Measurements from ENCODE around the gene DOCK3. TPM values are rescaled to one million over a fixed set of nuclear protein-coding genes. Genes with fewer than 3 reads are reported as not detected.

DOCK3 gene
- total and polyA plus RNA-seq, 2 of the 4 experiments (the other 2 are of a cell fraction), result under 0.01 to 0.12 TPM

DNA sequence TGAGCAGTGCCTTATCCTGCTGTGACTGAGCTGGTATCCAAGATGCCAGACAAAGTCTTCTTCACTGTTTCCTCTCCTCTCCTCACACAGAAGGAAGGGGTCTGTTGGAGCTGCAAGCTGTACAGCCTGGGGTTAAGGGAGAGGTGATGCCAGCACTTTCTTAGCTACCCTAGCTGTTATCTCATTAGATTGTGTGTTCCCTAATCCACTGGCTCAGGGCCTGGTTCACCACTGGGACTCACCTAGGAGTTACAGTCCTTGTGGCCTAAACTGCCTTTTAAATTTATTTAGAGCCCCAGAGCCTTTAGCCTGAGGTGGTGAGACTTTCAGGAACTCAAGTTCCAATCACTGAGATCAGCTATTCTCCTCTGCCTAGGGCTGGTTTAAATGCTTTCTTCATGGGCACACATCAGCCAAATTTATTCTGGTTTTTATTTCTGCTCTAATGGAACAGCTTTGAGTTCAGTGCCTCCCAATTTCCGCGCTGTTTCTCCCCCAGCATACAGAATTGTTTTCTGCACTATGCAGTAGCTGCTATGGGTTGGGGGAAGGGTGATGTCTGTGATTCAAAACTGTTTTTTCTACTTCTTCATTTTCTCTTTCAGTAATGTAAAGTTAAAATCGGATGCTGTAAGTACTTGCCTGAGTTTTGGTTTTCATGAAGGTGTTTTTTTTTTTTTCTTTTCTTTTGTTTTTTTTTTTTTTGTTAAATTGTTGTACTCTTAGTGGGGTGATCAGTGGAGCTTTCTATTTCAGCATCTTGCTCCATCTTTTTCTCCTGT lies 198.8 kb downstream of the DOCK3 start:
- Histone ChIP-seq H2AFZ (replicated peaks; ENCODE audit: low read length, poor library complexity) (no peak overlapping the region), H2AK5ac (ENCODE audit: low read depth, low read length) (no peak overlapping the region), H2BK120ac (ENCODE audit: low read depth, low read length) (no peak overlapping the region), H2AK9ac (replicated peaks; ENCODE audit: low read depth, low read length, poor library complexity) (no peak overlapping the region), H3K9me1 (ENCODE audit: insufficient read depth, low read length) (no peaks in the 10 kb centered on the region), H3K4me3 (ENCODE audit: insufficient read depth, low read depth, low read length) (no peak overlapping the region), H4K20me1 (ENCODE audit: insufficient read depth, low read length) (no peaks in the 10 kb centered on the region), H4K91ac (ENCODE audit: insufficient read depth, low read depth, low read length) (no peak overlapping the region), H3K4me2 (ENCODE audit: low read depth, low read length) (no peak overlapping the region), H3K9me3 (ENCODE audit: control insufficient read depth, insufficient read depth, low read length) (peaks cover 12% of the 10 kb centered on the region; the same call in 1 of the 2 replicates), H3K23ac (ENCODE audit: low read depth, low read length) (no peak overlapping the region), H3K14ac (replicated peaks; ENCODE audit: low read depth, low read length) (no peak overlapping the region), H3K36me3 (ENCODE audit: control insufficient read depth, insufficient read depth, low read length) (no peaks in the 10 kb centered on the region), H3K79me1 (ENCODE audit: low read depth in 1 of 2, low read length in 2 of 2) (no peaks in the 10 kb centered on the region), H3K27ac (ENCODE audit: insufficient read depth, low read length) (no peak overlapping the region), H4K8ac (ENCODE audit: low read depth in 2 of 2, low read length in 2 of 2) (no peak overlapping the region), H2BK5ac (ENCODE audit: low read depth, low read length, poor library complexity, severe bottlenecking) (no peak overlapping the region), H4K5ac (ENCODE audit: low read depth, low read length) (no peak overlapping the region), H3K4ac (ENCODE audit: low read depth, low read length) (no peak overlapping the region), H3K9ac (ENCODE audit: low read depth, low read length) (no peak overlapping the region), H3K27me3 (ENCODE audit: control insufficient read depth, insufficient read depth, low read length) (no peaks in the 10 kb centered on the region), H3K56ac (ENCODE audit: extremely low read depth, insufficient read depth, low read length) (no peak overlapping the region), H2BK20ac (ENCODE audit: low read depth, low read length) (no peak overlapping the region), H3K4me1 (ENCODE audit: control insufficient read depth, insufficient read depth, low read length) (no peaks in the 10 kb centered on the region), H3K18ac (ENCODE audit: low read depth, low read length) (no peak overlapping the region), H2BK15ac (ENCODE audit: low read depth, low read length) (no peak overlapping the region)
- no CpG with 5 or more reads among the region's 3 CpGs for WGBS, 2 experiments (ENCODE audit: extremely low coverage in 2 of 2, insufficient read length in 1 of 2)
- intact Hi-C loops (cut with micrococcal nuclease) (no loop called here), dilution Hi-C loops (cut with HindIII; ENCODE audit: low sequenced_read_pairs, unreplicated experiment) (no loop called here), in situ Hi-C loops (cut with MboI; ENCODE audit: low sequenced_read_pairs) (no loop called here)
- ATAC-seq (ENCODE audit: low read depth) (no peak), DNase-seq (no peak)
- BruUV-seq (replicated peaks), result no TSS peak
- ChIA-PET CTCF (no interaction called here), POLR2A (ENCODE audit: unreplicated experiment) (no interaction called here)
- TF ChIP-seq MAFK (IDR thresholded peaks at IDR 0.05; ENCODE audit: low read depth, low read length) (no peak), CEBPB (IDR thresholded peaks at IDR 0.05; ENCODE audit: low read depth, low read length) (no peak), RAD21 (IDR thresholded peaks at IDR 0.05; ENCODE audit: low read length) (no peak), RCOR1 (IDR thresholded peaks at IDR 0.05; ENCODE audit: insufficient replicate concordance, low read length) (no peak), RFX5 (IDR thresholded peaks at IDR 0.05; ENCODE audit: low read depth, low read length) (no peak), USF2 (IDR thresholded peaks at IDR 0.05; ENCODE audit: low read depth, low read length) (no peak), CTCF (conservative IDR thresholded peaks at IDR 0.05; ENCODE audit: low read depth, low read length) (no peak), CHD1 (IDR thresholded peaks at IDR 0.05; ENCODE audit: low read depth, low read length) (no peak), POLR2A (IDR thresholded peaks at IDR 0.05; ENCODE audit: low read depth, low read length) (no peak), FOS (IDR thresholded peaks at IDR 0.05; ENCODE audit: low read depth, low read length) (no peak), NFE2L2 (IDR thresholded peaks at IDR 0.05; ENCODE audit: low read depth, low read length) (no peak), BHLHE40 (IDR thresholded peaks at IDR 0.05; ENCODE audit: low read depth, low read length) (no peak), MAZ (IDR thresholded peaks at IDR 0.05; ENCODE audit: borderline replicate concordance, low read depth, low read length) (no peak), MXI1 (IDR thresholded peaks at IDR 0.05; ENCODE audit: borderline replicate concordance, low read depth, low read length) (no peak), SMC3 (IDR thresholded peaks at IDR 0.05; ENCODE audit: low read depth, low read length) (no peak)
- TF ChIP-seq, protein P1, sequence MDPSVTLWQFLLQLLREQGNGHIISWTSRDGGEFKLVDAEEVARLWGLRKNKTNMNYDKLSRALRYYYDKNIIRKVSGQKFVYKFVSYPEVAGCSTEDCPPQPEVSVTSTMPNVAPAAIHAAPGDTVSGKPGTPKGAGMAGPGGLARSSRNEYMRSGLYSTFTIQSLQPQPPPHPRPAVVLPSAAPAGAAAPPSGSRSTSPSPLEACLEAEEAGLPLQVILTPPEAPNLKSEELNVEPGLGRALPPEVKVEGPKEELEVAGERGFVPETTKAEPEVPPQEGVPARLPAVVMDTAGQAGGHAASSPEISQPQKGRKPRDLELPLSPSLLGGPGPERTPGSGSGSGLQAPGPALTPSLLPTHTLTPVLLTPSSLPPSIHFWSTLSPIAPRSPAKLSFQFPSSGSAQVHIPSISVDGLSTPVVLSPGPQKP (IDR thresholded peaks at IDR 0.05; ENCODE audit: borderline replicate concordance, low read depth, low read length), result no peak

Measured in IMR-90 (cell line).